WERI-Rb-1 (cell line): Measurements from ENCODE around the gene CEPT1.

Experiments
- DNase-seq: peaks from one replicate; pipeline ENCODE4 v3.0.0-alpha.2; 2020
- H3K27ac ChIP-seq: fragments of 250-450 bp; sonication (Bioruptor Pico); 2 replicates; pipeline ENCODE4 v1.5.1; 2020; ENCODE audit warnings: mild to moderate bottlenecking, moderate library complexity
- H3K27me3 ChIP-seq: fragments of 250-450 bp; sonication (Bioruptor Pico); 2 replicates; pipeline ENCODE4 v1.5.1; 2021; ENCODE audit warnings: mild to moderate bottlenecking, low read depth, moderate library complexity; ENCODE audit not compliant: insufficient read depth, severe bottlenecking
- H3K36me3 ChIP-seq: fragments of 250-450 bp; sonication (Bioruptor Pico); 2 replicates; pipeline ENCODE4 v1.5.1; 2020; ENCODE audit warnings: mild to moderate bottlenecking, moderate library complexity
- H3K4me3 ChIP-seq: 2 replicates; pipeline ENCODE4 v1.5.1; 2011; ENCODE audit warnings: low read depth, mild to moderate bottlenecking, control low read depth, low read length
- H3K9me3 ChIP-seq: fragments of 250-450 bp; sonication (Bioruptor Pico); 2 replicates; pipeline ENCODE4 v1.5.1; 2021; ENCODE audit warnings: mild to moderate bottlenecking, moderate library complexity; ENCODE audit not compliant: severe bottlenecking
- CTCF ChIP-seq: IDR thresholded peaks from 2 replicates; pipeline ENCODE4 v1.5.1; 2011; ENCODE audit warnings: low read depth, mild to moderate bottlenecking, control low read depth, inconsistent platforms, low read length

CEPT1 gene

DNA sequence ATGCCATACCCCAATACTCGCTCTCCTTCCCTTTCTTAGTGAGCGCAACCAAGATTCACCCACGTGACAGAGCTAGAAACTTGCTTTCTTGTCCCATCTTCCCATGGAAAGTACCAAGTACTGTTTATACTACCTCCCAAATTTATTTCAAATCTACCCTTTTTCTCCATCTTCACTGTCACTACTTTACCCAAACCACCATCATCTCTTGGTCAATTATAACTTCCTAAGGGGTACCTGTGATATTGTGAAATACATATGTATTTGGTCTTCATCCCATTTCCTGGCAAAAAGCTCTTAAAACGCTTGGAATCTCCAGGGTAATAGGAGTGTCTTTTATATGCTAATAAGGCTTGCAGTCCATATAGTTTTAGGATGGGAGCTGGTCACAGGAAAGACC lies 8.3 kb upstream of the CEPT1 start:
- H3K27ac ChIP-seq, result no peak overlapping the region
- no peak for DNase-seq
- H3K27me3 ChIP-seq, result no peaks in the 10 kb centered on the region
- no peak for TF ChIP-seq CTCF
- H3K4me3 ChIP-seq, result no peak overlapping the region
- no peaks in the 10 kb centered on the region for H3K9me3 ChIP-seq
- peaks cover 50% of the 10 kb centered on the region for H3K36me3 ChIP-seq

DNA sequence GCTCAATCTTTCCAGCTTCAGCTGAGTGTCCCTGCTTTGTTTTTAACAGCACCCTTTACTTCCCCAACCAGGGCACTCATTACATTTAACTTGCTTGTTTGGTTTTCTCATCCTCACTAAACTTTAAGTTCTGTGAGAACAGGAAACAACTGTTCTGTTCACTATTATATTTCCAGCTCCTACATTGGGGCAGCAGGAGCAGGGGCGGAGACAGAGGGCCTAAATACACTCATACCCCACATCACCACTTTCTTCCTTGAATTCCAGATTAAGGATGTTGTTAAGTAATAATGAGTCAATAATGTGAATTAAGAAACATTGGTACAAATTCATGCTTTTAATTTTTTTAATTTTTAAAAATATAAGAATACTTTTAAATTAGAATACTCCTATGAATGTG lies 6.2 kb upstream of the CEPT1 start:
- H3K4me3 ChIP-seq, result no peak overlapping the region
- H3K27ac ChIP-seq, result no peak overlapping the region
- no peak for TF ChIP-seq CTCF
- no peaks in the 10 kb centered on the region for H3K27me3 ChIP-seq
- H3K9me3 ChIP-seq, result no peaks in the 10 kb centered on the region
- H3K36me3 ChIP-seq, result peaks cover 44% of the 10 kb centered on the region
- DNase-seq, result no peak

DNA sequence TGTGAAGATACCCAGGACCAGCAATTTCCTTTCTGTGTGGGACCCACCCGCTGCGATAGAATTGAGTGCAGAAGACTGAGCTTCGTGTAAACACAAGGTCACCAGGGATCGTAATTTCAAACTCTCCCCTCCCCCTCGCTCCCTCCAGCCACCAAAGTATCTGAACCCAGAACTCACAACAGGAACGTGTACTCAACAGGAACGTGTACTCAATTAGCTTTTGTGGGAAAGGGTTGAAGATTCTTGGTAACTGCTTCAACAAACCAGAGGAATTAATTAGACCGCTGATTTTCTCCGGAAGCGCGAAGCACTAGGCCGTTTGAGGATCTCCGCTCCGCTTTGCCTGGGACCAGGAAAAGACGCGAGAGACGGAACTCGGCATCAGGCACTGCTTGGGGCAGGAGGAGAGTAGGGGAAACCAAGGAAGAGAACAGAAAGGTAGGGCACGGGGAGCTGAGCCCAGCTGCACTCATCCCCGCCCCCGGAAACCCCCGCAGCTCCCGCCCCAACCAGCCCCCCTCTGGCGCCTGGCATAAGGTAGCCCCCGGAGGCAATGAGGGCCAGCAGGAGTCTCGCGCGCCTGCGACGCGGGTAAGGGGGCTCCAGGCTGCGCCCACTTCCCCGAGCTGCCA lies 583 bp upstream of the CEPT1 start:
- Histone ChIP-seq H3K9me3 (no peaks in the 10 kb centered on the region), H3K27me3 (no peaks in the 10 kb centered on the region), H3K4me3 (peak overlapping the region; percentile 86), H3K27ac (peak overlapping the region; percentile 93), H3K36me3 (peaks cover 25% of the 10 kb centered on the region)
- peak; percentile 37 for DNase-seq
- no peak for TF ChIP-seq CTCF

DNA sequence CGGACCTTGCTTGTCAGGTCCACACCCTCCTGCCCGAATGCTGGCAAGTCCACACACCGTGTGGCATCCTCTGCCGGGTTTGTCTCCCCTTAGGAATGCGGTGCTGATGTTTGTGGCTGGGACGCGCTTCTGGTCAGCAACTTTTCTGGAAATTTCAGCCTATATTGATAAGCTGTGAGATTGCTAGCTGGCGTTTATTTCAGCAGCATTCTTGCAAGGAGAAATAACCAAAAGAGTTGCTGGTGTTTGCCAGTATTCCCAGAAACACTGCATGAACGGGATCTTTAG lies 601 bp downstream of the CEPT1 start:
- H3K27ac ChIP-seq, result peak overlapping the region; percentile 93

DNA sequence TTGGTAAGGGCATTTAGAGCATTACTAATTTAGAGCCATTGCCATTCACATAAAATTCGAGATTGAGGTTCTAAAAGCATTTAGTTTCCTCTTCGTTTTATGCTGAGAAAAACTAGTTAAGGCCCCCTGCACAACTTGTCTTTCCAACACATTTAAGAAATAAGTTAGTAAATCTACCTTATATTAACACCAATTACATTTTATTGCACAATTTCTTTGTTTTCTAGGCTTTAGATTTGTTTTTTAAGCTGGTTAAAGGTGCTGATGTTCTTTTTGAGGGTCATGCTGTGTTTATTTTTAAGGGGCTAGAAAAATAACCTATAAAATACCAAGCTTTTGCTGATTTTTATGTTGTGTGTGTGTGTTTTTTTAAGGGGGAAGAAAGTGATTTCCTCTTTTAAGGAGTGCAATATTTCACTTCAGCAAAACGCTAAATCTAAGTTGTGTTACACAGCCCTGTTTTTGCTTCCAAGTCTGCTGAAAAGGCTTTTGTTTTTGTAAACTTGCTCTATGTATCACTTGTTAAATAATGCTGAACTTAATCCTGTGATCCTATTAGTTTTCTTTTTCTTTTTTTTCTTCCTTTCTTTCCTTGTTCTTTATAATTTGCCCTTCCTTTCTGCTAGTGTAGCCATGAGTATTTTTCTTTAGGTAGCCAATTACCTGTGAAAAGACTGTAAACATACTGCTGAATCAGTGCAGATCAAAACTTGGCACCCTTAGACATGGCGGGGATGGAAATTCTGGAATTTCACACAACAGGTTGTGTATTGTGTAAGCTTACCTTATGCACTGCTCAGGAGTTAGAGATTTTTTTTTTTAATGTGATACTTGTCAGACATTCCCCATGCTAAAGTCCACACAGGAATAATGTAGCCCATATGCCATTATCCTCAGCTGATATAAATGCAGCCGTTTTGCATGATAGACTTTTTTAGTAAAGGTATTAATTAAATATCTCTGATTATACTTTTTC lies 1.5 kb downstream of the CEPT1 start:
- Histone ChIP-seq H3K4me3 (peak overlapping the region; percentile 86), H3K9me3 (no peaks in the 10 kb centered on the region), H3K27me3 (no peaks in the 10 kb centered on the region), H3K36me3 (peaks cover 12% of the 10 kb centered on the region), H3K27ac (no peak overlapping the region)
- TF ChIP-seq CTCF, result no peak
- no peak for DNase-seq

More for the DNA sequence above, 601 bp downstream of the CEPT1 start:
- DNase-seq, result no peak
- Histone ChIP-seq H3K9me3 (no peaks in the 10 kb centered on the region), H3K4me3 (peak overlapping the region; percentile 86), H3K36me3 (peaks cover 18% of the 10 kb centered on the region), H3K27me3 (no peaks in the 10 kb centered on the region)
- TF ChIP-seq CTCF, result no peak
